Spleen (tissue), 11 donors: Measurements from ENCODE around the gene SRF. TPM values are rescaled to one million over a fixed set of nuclear protein-coding genes. Genes with fewer than 3 reads are reported as not detected.
"Not testable (repeated sequence)": the region's sequence is repeated elsewhere in the genome, so short reads cannot be mapped to it uniquely, and the experiment has no call there.

Experiments used
- DNase-seq: peaks from one replicate; pipeline ENCODE4 v3.0.0-alpha.2; 2020
- H3K27ac ChIP-seq, 8 donors: fragments of 200-600 bp; sonication (generic) in 7 of 8; 1 replicate in 4 of 8; 2 replicates in 4 of 8; pipeline versions ENCODE4 v1.5.0 to v1.8.0; 2016 to 2021; ENCODE audit warnings: inconsistent platforms in 4 of 8, mild to moderate bottlenecking in 4 of 8, moderate library complexity in 1 of 8
- H3K27me3 ChIP-seq, 7 donors: fragments of 200-600 bp; sonication (generic) in 6 of 7; replicated peaks in 1 of 7; 1 replicate in 4 of 7; 2 replicates in 3 of 7; pipeline versions ENCODE4 v1.5.0 to v1.8.0; 2016 to 2021; ENCODE audit warnings: inconsistent platforms in 3 of 7, mild to moderate bottlenecking in 1 of 7
- H3K36me3 ChIP-seq, 6 donors: fragments of 200-600 bp; sonication (generic) in 5 of 6; 1 replicate in 4 of 6; 2 replicates in 2 of 6; pipeline versions ENCODE4 v1.5.0 to v1.8.0; 2016 to 2021; ENCODE audit warnings: inconsistent platforms in 2 of 6
- H3K4me1 ChIP-seq, 6 donors: fragments of 200-600 bp; sonication (generic) in 5 of 6; 1 replicate in 3 of 6; 2 replicates in 3 of 6; pipeline versions ENCODE4 v1.5.0 to v1.8.0; 2016 to 2021; ENCODE audit warnings: inconsistent platforms in 3 of 6
- H3K4me3 ChIP-seq, 8 donors: fragments of 200-600 bp; sonication (generic) in 7 of 8; 1 replicate in 4 of 8; 2 replicates in 4 of 8; pipeline versions ENCODE4 v1.5.0 to v1.8.0; 2016 to 2021; ENCODE audit warnings: inconsistent platforms in 4 of 8, mild to moderate bottlenecking in 4 of 8, moderate library complexity in 2 of 8
- H3K9me3 ChIP-seq, 8 donors: fragments of 200-600 bp; sonication (generic) in 7 of 8; 1 replicate in 4 of 8; 2 replicates in 4 of 8; pipeline versions ENCODE4 v1.5.0 to v1.8.0; 2016 to 2021; ENCODE audit warnings: inconsistent platforms in 4 of 8
- POLR2A ChIP-seq, 3 donors: fragments of 450-650 bp; IDR thresholded peaks; one replicate each; pipeline ENCODE4 v1.5.1; 2017; ENCODE audit warnings: antibody characterized with exemption in 3 of 3, mild to moderate bottlenecking in 1 of 3
- POLR2AphosphoS5 ChIP-seq, 3 donors: sonication (generic); formaldehyde crosslinking; IDR thresholded peaks; one replicate each; pipeline ENCODE4 v1.5.1; 2017; ENCODE audit warnings: antibody characterized with exemption in 3 of 3
- WGBS, 5 donors: extraction: QIAGEN DNeasy Blood & Tissue Kit in 3 of 5; methylation state at CpG; one replicate each; pipeline versions ENCODE4 v1.1.5 to v1.1.7; 2013 to 2018; 5-methylcytosine and 5-hydroxymethylcytosine counted together
- intact Hi-C: fragments of 100-400 bp; cut with DNase I; formaldehyde crosslinking; loops from one replicate; pipeline ENCODE4 v1.15.0; 2023; ENCODE audit warnings: low total_unique reads
- polyA plus RNA-seq, 3 donors: library from polyadenylated mRNA; stranded (reverse); fragments of 200-250 nt; gene quantifications; one replicate each; pipeline ENCODE4 v1.2.1, GENCODE V29; 2013
- total RNA-seq, 7 donors: library from RNA; depleted of rRNA in 3 of 7; stranded (reverse); fragments of >200 nt in 3 of 7; fragmentation: NEBNext Ultra II Directional in 4 of 7; extraction: Animal tissue kit (Norgen Biotek cat#: 25700) in 4 of 7; gene quantifications; one replicate each; pipeline versions ENCODE4 v1.1.0 to v1.2.1, GENCODE V29; 2016 to 2021
- TF ChIP-seq, protein P1 (sequence below), 11 experiments: fragments of 200-600 bp in 7 of 11; fragments of 450-650 bp in 4 of 11; sonication (generic) in 4 of 11; IDR thresholded peaks in 8 of 11; conservative IDR thresholded peaks in 3 of 11; 1 replicate in 7 of 11; 2 replicates in 4 of 11; pipeline versions ENCODE4 v1.4.0 to v1.8.0; 2016 to 2021; ENCODE audit warnings: antibody characterized with exemption in 11 of 11, inconsistent platforms in 4 of 11, mild to moderate bottlenecking in 1 of 11
- donor health status: healthy with polysubstance abuse.
- donor health status: DM: no; HTN: no; CAD: no; lungs with moderate emphysema.
- donor health status: DM: no; HTN: no; CAD: no.
- donor health status: Bipolar disorder and iron deficiency.
- donor health status: healthy.
- donor health status: DM: no; HTN: no; CAD: no.
- donor health status: DM: yes; HTN: yes; CAD: no.

The SRF gene
- total and polyA plus RNA-seq, 10 donors: 11.6 to 45.6 (median 25.6) TPM

DNA sequence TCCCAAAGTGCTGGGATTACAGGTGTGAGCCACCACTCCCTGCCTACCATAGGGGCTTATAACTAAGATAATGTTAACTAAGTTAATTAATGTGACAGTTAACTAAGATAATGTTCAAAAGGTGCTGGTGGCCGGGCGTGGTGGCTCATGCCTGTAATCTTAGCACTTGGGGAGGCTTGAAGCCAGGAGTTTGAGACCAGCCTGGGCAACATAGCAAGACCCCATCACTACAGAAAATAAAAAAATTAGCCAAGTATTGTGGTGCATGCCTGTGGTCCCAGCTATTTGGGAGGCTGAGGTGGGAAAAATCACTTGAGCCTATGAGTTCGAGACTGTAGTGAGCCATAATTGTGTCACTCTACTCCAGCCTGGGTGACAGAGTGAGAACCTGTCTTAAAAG is 32.8 kb upstream of the SRF start:
- Histone ChIP-seq H3K27me3 (no peaks in the 10 kb centered on the region), H3K36me3 (peaks cover 0 to 6% (median 0%) of the 10 kb centered on the region in 6 donors), H3K27ac (no peak overlapping the region), H3K4me3 (no peak overlapping the region), H3K9me3 (no peaks in the 10 kb centered on the region), H3K4me1 (peaks cover 2 to 10% (median 3%) of the 10 kb centered on the region in 6 donors)
- TF ChIP-seq POLR2A (IDR thresholded peaks at IDR 0.05): no peak
- TF ChIP-seq, protein P1, sequence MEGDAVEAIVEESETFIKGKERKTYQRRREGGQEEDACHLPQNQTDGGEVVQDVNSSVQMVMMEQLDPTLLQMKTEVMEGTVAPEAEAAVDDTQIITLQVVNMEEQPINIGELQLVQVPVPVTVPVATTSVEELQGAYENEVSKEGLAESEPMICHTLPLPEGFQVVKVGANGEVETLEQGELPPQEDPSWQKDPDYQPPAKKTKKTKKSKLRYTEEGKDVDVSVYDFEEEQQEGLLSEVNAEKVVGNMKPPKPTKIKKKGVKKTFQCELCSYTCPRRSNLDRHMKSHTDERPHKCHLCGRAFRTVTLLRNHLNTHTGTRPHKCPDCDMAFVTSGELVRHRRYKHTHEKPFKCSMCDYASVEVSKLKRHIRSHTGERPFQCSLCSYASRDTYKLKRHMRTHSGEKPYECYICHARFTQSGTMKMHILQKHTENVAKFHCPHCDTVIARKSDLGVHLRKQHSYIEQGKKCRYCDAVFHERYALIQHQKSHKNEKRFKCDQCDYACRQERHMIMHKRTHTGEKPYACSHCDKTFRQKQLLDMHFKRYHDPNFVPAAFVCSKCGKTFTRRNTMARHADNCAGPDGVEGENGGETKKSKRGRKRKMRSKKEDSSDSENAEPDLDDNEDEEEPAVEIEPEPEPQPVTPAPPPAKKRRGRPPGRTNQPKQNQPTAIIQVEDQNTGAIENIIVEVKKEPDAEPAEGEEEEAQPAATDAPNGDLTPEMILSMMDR (IDR thresholded peaks at IDR 0.05 in 8 of 11, conservative IDR thresholded peaks at IDR 0.05 in 3 of 11): no peak
- no peak for TF ChIP-seq POLR2AphosphoS5 (IDR thresholded peaks at IDR 0.05)
- intact Hi-C loops: no loop called here
- WGBS, 5 donors: 87 to 99% (median 94%) methylated on average over 3 of the region's 3 CpGs
- DNase-seq: no peak

DNA sequence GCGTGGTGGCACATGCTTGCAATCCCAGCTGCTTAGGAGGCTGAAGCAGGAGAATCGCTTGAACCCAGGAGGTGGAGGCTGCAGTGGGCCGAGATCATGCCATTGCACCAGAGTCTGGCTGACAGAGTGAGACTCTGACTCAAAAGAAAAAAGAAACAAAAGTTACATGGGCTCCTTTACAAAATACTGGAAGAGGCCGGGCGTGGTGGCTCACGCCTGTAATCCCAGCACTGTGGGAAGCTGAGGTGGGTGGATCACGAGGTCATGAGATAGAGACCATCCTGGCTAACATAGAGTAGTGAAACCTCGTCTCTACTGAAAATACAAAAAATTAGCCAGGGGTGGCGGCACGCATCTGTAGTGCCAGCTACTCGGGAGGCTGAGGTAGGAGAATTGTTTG is 31.1 kb upstream of the SRF start:
- H3K9me3 ChIP-seq, H3K27ac ChIP-seq, DNase-seq, H3K27me3 ChIP-seq, H3K36me3 ChIP-seq, H3K4me3 ChIP-seq: not testable (repeated sequence)
- intact Hi-C loops: loop anchor here (5.0 kb wide), 1 partner anchor 238 kb away; no protein-coding TSS in a partner anchor
- peaks cover 8 to 19% (median 10%) of the 10 kb centered on the region in 6 donors for H3K4me1 ChIP-seq
- 85 to 93% (median 89%) methylated on average over 11 of the region's 11 CpGs for WGBS, 5 donors

DNA sequence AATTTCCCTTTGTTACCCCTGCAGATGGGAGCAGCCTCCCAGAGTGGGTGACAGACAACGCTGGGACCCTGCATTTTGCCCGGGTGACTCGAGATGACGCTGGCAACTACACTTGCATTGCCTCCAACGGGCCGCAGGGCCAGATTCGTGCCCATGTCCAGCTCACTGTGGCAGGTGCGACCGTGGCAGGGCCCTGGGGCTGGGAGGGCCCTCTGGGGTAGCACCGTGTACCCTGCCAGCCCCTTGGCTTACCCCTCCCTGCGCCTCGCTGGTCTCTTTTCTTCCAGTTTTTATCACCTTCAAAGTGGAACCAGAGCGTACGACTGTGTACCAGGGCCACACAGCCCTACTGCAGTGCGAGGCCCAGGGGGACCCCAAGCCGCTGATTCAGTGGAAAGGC is 29.4 kb upstream of the SRF start:
- no peak for TF ChIP-seq POLR2AphosphoS5 (IDR thresholded peaks at IDR 0.05)
- TF ChIP-seq, protein P1 (IDR thresholded peaks at IDR 0.05 in 8 of 11, conservative IDR thresholded peaks at IDR 0.05 in 3 of 11): no peak
- TF ChIP-seq POLR2A (IDR thresholded peaks at IDR 0.05): no peak
- peaks cover 0 to 16% (median 0%) of the 10 kb centered on the region in 6 donors for H3K36me3 ChIP-seq
- H3K27ac ChIP-seq: peak overlapping the region in 1 of 8 donors; percentile 18
- intact Hi-C loops: loop anchor here (5.0 kb wide), 1 partner anchor 239 kb away; no protein-coding TSS in a partner anchor
- no peaks in the 10 kb centered on the region for H3K27me3 ChIP-seq
- no peak for DNase-seq
- H3K9me3 ChIP-seq: no peaks in the 10 kb centered on the region
- no peak overlapping the region for H3K4me3 ChIP-seq
- WGBS, 5 donors: 88 to 96% (median 92%) methylated on average over 16 of the region's 16 CpGs
- peaks cover 8 to 19% (median 10%) of the 10 kb centered on the region in 6 donors for H3K4me1 ChIP-seq

DNA sequence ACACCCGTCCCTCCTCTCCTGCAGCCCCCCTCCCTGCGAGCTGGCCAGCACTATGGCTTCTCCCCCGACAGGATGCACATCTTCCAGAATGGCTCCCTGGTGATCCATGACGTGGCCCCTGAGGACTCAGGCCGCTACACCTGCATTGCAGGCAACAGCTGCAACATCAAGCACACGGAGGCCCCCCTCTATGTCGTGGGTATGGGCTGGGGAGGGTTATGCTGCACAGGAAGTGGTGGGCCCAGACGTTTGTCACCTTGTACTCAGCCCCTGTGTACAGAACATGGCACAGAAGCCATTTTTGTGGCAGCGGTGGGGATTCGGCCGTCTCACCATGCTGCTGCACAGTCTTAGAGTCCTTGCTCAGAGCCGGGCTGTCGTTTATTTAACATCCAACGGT is 29.0 kb upstream of the SRF start:
- TF ChIP-seq POLR2A (IDR thresholded peaks at IDR 0.05) (no peak), POLR2AphosphoS5 (IDR thresholded peaks at IDR 0.05) (no peak)
- Histone ChIP-seq H3K27ac (peak overlapping the region in 2 of 8 donors; percentile 42 to 50), H3K4me1 (peaks cover 8 to 19% (median 10%) of the 10 kb centered on the region in 6 donors), H3K27me3 (no peaks in the 10 kb centered on the region), H3K9me3 (no peaks in the 10 kb centered on the region), H3K36me3 (peaks cover 0 to 20% (median 0%) of the 10 kb centered on the region in 6 donors), H3K4me3 (no peak overlapping the region)
- WGBS, 5 donors: 56 to 73% (median 63%) methylated on average over 10 to 14 of the region's 14 CpGs
- DNase-seq: no peak
- intact Hi-C loops: loop anchor here (5.0 kb wide), 1 partner anchor 240 kb away; no protein-coding TSS in a partner anchor

DNA sequence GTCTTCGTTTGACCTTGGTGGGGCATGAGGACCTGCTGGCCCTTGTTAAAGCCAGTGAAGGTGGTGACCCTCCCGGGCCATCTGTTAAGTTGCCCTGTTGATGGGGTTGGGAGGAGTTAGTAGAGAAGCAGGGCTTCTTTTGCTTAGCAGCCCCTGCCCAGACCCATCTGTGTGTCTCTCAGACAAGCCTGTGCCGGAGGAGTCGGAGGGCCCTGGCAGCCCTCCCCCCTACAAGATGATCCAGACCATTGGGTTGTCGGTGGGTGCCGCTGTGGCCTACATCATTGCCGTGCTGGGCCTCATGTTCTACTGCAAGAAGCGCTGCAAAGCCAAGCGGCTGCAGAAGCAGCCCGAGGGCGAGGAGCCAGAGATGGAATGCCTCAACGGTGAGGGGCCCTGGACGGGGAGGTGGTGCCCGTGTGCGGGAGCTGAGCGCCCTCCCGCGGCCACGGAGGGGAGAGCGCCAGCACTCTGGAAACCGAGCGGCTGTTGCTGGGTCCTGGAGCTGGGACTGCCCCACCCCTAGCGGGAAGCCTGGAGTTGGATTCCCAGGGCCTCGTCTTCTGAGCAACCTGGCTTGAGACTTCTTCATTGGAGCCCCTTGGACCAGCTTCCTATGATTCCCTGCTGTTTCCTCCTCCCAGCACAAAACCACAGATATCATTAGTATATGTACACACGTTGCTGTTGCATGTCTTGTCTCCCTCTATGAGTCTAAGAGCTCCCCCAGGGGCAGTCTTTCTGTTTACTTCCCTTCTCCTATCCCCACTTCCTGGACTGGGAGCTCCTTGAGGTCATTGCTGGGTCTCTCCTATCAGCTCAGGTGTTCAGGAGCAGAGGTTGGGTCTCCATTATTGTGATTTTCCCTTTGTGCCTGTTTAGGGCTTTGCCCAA is 27.6 kb upstream of the SRF start:
- WGBS, 5 donors: 14 to 26% (median 23%) methylated on average over 12 to 25 of the region's 25 CpGs
- Histone ChIP-seq H3K27me3 (no peaks in the 10 kb centered on the region), H3K4me3 (peak overlapping the region in 2 of 8 donors; percentile 6 to 35), H3K4me1 (peaks cover 8 to 19% (median 10%) of the 10 kb centered on the region in 6 donors), H3K9me3 (no peaks in the 10 kb centered on the region), H3K27ac (peak overlapping the region in 2 of 8 donors; percentile 42 to 50), H3K36me3 (peaks cover 0 to 23% (median 0%) of the 10 kb centered on the region in 6 donors)
- no peak for TF ChIP-seq POLR2A (IDR thresholded peaks at IDR 0.05)
- peak; percentile 54 to 83 (median 74) for TF ChIP-seq POLR2AphosphoS5 (IDR thresholded peaks at IDR 0.05)
- TF ChIP-seq, protein P1 (IDR thresholded peaks at IDR 0.05 in 8 of 11, conservative IDR thresholded peaks at IDR 0.05 in 3 of 11): peak; percentile 76 to 96 (median 89)
- intact Hi-C loops: loop anchor here (5.0 kb wide), 1 partner anchor 241 kb away; no protein-coding TSS in a partner anchor
- peak; percentile 93 for DNase-seq
